ENCODE results near the gene GPC3.
A peak's percentile ranks its signal among the peaks of the same experiment; 100 is the strongest.
"Not testable (repeated sequence)": the region's sequence is repeated elsewhere in the genome, so short reads cannot be mapped to it uniquely, and the experiment has no call there.

GPC3 gene

GRCh38 chrX:133923548-133923947 lies 61.8 kb downstream of the GPC3 start:
- no peak for DNase-seq

DNA sequence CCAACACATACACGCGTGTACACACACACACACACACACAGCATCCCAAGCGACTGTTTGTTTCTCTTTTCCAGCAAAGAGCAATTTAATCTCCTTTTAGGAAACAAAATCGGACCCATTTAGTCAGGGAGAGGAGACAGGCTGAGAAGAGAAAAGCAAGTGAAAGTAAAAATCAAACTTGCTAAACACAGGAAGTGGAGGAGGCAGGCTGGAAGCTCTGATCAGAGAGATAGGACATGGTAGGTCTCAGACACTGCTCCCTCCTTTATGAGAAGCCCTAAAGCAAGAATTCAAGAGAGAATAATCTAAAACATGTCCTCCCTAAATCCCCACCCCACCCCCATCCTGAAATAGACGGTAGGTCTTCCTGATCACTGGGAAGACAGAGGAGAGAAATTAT lies 62.3 kb downstream of the GPC3 start:
- peak; percentile 7 for DNase-seq

DNA sequence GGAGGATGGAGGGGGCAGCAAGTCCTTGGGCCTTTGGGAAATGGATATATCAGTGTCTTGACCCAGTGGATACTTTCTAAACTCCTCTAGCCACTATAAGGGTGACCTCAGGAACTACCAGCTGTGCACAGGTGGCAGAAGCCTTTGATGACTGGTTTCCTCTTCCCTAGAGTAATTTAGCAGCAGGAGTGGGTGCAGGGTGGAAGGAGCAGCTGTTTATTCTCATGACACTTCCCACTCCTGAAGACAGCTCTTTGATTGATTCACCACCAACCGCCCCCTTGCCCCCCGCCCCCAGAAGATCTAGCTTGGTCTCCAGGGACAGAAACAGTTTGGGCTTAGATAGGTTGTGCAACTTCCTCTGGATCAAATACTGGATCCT lies 63.0 kb downstream of the GPC3 start:
- DNase-seq, result no peak

DNA sequence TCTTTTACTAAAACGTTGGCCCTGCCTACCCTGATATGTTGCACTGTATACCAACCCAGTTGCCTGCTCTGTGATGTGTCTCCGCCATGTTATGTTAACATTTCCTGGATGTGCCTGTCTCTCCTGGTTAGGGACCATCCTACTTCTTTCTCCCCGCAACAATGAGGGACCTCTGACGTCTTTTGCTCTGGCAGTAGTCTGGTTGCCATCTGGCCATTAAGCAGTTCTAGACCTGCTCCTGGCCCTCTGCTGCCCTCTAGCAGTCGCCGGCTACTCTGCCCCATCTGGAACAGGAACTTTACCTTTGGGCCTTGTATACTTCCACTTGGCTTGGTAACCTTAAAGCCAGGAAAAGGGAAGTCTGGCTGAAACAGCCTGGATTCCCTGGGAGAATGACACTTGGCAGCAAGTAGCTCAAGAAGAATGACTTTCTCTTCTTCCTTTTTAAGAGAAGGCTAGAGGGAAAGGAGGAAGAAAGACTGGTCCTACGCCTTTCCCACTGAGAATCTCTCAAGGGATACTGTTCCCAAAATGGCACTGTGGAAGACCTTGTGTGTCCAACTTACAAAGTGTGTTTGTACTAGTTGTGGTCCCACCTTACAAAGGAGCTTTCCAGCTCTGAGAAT lies 63.5 kb downstream of the GPC3 start:
- peak; percentile 18 for DNase-seq

GRCh38 chrX:133921086-133921485 lies 64.3 kb downstream of the GPC3 start:
- no peak for DNase-seq

GRCh38 chrX:133918361-133918771 lies 67.0 kb downstream of the GPC3 start:
- DNase-seq, result no peak

DNA sequence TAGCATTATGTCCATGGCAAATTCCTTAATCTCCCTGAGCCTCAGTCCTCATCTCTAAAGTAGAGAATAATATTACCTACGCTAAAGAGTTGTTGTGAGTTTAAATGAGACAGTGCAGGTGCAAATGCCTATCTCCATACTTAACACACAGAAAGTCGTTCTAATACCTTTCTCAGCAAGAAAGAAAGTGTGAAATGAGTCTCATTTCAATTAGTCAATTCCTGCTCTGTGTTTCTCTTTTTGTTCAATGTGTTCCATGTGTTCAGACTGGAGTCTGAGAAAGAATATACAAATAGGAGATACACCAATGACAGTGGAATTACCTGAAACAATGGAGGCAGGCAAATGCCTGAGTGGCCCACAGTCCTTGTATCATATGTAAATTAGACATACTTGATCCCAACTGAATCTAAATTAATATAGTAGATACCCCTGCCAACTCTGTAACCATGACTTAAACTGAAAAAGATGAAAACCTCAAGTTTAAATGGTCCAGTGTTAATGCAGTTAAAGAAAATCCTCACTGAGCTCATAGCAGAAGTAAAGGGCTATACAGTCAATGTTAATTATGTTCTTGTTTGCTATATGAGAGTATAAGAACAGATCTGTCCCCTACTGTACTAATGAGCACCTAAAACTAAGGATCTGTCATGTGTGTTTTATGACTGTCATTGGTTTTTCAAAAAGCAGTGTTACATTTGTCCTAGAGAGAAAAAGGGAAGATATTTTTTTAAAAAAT lies 68.2 kb downstream of the GPC3 start:
- no peak for DNase-seq

DNA sequence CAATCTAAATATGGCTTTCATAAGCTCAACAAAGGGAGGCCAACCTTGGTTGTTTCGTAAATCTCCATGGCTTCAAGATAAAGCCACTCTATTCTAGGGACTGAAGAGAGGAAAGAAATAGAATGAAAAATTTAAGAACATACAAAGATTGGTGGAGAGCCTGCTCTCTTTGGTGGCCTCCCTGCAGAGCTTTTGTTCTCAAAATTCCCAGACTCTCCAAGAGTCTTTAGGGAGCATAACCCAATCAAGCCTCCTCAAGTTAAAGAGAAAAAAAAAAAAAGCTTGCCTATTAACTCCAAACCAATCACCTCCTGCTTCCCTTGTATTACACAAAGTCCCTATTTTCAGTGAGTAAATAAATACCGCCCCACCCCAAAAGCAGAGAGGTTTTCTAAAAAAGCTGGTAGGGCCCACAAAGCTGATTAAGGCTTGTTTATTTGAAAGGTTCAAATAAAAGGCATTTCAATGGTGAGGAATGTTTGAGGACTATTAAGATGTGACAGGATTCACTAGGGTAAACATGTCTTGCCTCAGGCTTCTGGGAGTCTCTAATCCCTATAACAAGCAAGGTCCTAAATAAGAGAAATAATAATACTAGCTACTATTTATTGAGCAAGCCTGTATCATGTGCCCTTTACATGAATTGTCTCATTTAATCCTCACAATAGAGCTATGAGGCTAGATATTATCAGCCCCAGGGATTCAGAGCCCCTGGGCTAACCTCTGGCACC lies 71.6 kb downstream of the GPC3 start:
- DNase-seq, result no peak

DNA sequence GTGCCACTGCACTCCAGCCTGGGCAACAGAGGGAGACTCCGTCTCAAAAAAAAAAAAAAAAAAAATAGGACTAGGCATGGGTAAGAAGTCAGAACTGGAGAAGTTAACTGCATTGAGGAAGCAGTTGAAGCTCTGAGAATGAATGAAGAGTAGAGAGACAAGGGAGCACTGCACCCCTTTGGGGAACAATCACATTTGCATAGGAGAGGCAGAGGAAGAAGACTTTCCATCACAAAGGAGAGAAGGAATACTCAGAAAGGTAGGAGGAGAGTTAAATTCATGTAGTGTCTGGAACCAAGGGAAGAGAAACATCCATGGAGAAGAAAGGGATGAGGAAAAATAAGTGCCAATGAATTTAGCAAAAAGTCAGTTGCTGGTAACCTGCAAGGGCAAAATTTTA lies 72.4 kb downstream of the GPC3 start:
- DNase-seq, result no peak

DNA sequence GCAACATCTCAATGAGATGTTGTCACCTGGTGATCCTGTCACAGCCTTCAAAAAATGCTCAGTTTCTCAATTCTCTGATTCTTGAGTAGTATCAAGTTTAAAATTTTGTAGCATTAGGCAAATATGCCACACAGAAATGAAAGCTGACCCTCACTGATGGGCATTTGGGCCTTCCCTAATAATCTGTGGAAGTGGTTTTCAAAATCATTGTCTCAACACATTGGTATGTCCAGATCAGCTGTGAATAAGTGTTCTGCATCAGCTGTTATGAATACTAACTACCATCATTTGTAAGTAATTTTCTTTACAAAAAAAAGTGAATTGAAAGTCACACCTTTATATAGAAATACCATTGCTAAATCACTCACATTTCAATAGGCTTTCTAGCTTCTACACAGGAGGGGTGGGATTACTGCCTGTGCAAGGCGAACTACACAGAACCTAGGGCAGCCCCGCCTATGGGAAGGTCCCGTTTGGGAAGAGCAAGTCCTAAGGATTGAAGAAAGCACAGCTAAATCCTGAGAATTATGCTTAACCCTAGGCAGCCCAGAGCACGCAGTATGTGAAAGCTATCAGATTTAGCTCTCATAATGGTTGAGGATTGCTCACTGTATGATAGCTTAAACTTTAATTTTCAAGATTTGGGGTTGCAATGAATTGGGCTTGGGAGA lies 73.4 kb downstream of the GPC3 start:
- DNase-seq, result no peak

GRCh38 chrX:133910539-133910938 lies 74.9 kb downstream of the GPC3 start:
- no peak for DNase-seq

DNA sequence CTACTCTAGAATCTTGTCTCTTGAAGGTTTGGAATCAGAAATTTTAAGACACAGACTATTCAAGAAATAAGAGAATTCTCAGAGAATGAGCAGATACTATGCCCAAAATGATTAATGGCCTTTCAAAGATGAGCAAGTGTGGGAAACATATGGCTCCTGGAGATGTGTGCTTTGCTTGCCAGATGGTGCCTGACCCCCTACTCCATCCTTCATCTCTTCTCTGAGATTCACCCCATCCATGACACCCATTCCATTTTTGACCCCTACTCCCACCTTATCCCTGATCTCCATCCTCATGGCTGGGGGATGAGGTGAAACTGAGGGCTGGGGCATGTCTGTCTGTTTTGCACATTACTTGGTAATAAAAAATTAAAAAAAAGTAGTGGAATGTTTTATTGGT lies 75.5 kb downstream of the GPC3 start:
- DNase-seq, result no peak

GRCh38 chrX:133908223-133908955 lies 77.0 kb downstream of the GPC3 start:
- peak; percentile 17 for DNase-seq

- no peak for DNase-seq
These were observed 77.8 kb downstream of the GPC3 start for GRCh38 chrX:133907606-133908005.

- no peak for DNase-seq
These were observed 80.1 kb downstream of the GPC3 start for GRCh38 chrX:133905305-133905704.

DNA sequence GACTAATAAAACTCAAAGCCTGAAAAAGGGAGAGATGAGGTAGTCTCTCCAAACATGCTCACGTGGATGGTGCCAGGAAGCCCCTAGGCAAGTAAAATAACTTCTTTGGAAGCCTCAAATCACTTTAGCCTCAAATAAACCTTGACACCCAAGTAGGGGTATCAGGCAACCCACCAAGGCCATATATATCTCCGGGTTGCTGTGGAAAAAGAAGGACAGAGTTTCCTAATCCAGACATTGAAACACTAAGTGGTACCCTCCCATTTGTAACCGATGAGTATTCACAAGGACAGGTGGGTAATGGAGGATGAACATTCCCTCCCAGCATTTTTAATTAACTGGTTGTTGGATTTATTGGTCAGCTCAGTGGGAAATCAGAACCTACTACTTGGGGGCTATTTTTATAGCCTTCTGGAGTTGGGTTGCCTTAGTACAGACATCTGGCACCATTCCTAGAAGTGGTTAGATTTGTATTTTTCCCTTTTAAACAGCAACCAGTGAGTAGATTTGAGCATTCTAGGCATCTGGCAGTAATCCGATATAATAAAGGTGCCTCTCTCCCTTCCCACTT lies 87.7 kb downstream of the GPC3 start:
- DNase-seq, result no peak

GRCh38 chrX:133892337-133892736 lies 93.1 kb downstream of the GPC3 start:
- DNase-seq, result no peak

GRCh38 chrX:133888984-133889383 lies 96.4 kb downstream of the GPC3 start:
- DNase-seq, result no peak

DNA sequence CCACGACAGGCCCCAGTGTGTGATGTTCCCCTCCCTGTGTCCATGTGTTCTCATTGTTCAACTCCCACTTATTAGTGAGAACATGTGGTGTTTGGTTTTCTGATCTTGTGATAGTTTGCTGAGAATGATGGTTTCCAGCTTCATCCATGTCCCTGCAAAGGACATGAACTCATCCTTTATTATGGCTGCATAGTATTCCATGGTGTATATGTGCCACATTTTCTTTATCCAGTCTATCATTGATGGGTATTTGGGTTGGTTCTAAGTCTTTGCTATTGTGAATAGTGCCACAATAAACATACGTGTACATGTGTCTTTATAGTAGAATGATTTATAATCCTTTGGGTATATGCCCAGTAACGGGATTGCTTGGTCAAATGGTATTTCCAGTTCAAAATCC lies 97.3 kb downstream of the GPC3 start:
- DNase-seq, result not testable (repeated sequence)

DNA sequence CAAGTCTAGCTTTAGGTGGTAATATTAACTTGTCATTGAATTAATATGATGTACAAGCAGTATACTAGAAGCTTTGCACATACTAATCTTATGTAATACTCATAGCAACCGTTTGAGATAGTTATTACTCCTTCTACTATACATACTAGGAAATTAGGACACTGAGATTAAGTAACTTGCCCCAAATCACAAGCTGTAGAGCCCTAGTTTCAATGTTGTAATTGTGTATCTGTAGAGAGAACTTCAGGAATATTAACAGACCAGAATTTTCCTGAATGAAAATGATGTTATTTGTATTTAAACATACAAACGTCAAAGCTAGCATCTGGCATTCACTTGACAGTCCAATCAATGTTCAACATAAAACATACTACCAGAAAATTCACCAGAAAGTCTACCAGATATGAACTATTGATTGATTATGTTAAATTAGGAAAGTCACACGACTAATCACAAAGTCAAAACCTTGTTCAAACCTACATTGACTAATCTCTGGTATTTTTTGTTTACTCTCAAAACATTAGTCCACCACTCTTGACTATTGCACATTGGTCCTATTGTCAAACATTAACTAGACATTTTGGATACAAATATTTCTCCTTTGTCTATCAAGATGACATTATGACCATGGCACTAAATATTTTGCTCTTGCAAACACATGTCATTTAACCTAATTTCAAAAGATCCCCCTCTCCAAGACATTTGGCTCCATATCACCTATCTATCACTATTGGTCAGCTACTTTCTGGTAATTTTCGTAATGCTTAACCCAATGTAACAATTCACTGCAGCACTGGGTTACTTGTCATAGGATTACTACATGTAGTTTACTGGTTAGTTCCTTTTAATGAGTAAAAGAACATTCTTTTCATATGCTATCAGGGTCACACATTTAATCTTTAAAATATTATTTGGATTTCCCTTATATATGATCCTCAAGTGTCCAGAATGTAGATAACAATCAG lies 100.7 kb downstream of the GPC3 start:
- DNase-seq, result no peak

- DNase-seq, result no peak
These were observed 103.5 kb downstream of the GPC3 start for GRCh38 chrX:133881893-133882292.
